T47D (cell line): ENCODE measurements around the gene CD180.

Experiments
- DNase-seq, 2 experiments: peaks; one replicate each; pipeline versions ENCODE4 v3.0.0 to v3.0.0-alpha.2; 2011 to 2012; ENCODE audit warnings: low read depth in 1 of 2, low spot score in 1 of 2
- JUND ChIP-seq: IDR thresholded peaks from 2 replicates; pipeline ENCODE4 v1.6.1; 2012; ENCODE audit warnings: low read depth
- in situ Hi-C: cut with HindIII; loops from 2 replicates; pipeline ENCODE4 v1.10.0; 2016; ENCODE audit warnings: low sequenced_read_pairs, low pct_unique_long_range_greater_than_20kb

Gene CD180

GRCh38 chr5:67223211-67223610, 26.6 kb upstream of the CD180 start:
- in situ Hi-C loops: no loop called here
- TF ChIP-seq JUND: no peak
- no peak for DNase-seq

DNA sequence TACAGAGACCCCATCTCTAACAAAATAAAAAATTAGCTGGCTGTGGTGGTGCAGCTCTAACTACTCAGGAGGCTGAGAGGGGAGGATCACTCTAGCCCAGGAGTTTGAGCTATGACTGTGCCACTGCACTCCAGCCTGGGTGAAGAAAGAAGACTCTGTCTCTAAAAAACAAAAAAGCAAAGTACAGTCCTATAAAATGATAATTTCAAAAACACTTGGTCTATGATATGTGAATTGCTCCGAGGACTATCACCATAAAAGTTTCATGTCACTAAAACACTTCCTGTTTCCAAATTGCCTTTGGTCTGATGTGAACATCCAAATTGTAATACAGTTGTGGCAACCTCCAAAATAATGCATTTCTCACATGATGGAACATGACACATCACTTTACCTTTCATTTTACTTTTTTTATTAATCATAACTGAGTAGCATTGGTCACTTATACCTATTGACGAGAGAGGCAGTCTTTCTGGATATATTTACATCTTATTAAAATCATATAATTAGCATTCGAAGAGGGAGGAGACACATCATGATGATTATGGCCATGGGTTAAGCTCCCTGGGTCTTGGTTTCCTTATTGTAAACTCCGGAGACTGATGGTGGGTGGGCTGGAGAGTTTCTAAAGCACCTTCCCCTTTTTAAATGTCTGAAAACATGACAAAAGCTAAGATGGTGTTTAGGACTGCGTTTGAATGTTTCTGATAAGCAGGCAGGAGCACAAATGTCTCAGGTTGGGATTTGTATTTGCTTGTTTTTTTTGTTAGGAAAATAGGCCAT, 25.8 kb upstream of the CD180 start:
- in situ Hi-C loops: no loop called here
- no peak for DNase-seq
- TF ChIP-seq JUND: no peak

DNA sequence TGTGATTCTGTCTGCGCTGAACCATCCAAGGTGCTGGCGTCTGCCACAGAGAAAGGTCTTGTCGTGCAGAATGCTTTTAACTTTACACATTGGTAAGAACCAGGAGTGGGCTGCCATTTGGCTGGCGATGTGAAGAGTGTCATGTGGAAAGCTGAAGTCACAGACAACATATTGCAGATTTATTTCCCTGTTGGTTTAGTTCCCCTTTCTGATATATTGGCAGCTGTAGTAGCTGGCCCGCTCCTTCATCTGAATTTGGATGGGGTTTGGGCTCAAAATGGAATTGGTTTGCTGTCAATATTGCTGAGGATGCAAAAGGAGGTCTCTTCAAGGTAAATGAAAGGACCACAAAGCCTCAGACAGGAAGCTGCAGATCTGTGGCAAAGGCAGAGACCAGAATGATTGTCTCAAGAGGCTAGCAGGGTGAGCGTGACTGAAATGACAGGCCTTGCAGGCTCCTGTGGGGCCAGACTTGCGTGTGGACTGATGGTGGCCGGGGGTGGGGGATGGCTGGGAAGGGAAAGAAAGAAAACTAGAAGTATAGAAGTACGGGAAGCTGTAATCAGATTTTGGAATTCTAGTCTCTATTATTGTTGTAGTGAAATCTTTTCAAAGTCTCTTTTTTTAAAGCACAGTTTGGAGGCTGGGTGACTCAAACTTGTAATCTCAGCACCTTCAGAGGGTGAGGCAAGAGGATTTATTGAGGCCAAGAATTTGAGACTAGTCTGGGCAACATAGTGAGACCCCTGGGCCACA, 25.1 kb upstream of the CD180 start:
- TF ChIP-seq JUND: no peak
- in situ Hi-C loops: no loop called here
- no peak for DNase-seq

DNA sequence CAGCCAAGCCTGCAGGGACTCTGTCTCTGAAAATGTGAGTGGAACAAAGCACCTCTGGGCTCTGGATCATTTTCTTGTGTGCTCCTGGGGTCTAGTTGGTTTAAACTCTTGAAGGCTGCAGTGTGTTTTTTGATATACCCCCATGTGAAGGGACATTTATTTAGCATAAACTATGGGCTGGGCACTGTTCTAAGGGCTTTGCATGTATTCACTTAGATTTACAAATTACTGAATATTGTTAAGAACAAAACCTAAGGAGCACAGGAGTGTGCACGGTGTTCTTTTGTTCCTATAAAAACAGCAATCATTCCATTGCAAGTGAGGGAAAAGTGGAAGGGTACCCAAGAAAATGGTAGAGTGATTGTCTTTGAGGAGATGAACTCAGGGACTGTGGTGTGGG, 20.0 kb upstream of the CD180 start:
- in situ Hi-C loops: no loop called here
- TF ChIP-seq JUND: no peak
- DNase-seq: no peak

DNA sequence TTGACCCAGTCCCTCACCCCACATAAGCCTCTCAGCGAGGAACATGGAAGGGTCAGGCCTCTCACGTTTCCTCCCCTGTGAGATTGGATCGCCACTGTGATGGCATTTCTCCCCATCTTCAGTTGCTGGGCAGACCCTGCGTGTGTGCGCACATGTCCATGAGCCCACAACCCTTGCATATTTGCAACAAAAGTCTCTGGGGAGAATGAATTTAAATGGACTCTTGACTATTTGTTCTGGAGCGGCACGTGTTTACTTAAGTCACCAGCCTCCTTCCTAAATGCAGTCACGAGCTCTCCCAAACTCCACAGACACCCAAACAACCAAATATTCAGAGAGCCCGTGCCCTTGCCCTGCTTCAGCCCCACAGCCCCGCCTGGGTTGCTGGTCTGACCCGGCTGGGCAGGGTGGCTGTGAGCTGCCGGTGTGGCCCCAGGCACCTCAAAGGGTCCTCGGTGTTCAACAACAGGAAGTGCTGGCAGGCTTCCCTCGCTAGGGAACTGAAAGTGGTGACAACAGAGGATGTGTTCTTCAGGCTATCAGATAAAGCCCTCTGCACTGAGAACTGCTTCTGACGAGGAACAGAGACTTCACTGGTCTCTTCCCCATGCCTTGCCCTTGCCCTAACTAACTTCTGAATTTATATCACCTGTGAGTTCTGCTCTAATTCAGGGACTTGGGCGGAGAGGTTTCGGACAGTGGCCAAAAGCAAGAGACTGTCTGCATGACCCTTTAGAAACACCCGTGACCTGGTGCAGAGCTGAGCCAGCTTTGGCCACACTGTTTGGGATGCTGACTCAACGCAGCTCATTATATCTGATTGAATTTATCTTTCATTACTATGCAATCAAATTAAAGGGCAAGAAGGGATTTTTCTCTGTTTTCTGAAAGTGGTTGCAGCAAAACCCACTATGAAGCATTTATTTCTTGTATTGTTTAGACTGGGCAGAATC, 19.2 kb upstream of the CD180 start:
- DNase-seq: peak in 1 of 2 experiments; percentile 91
- in situ Hi-C loops: no loop called here

GRCh38 chr5:67214707-67215447, 18.3 kb upstream of the CD180 start:
- in situ Hi-C loops: no loop called here

More for the DNA sequence above, 19.2 kb upstream of the CD180 start:
- TF ChIP-seq JUND: no peak; the same call in 1 of the 2 replicates

GRCh38 chr5:67214036-67214435, 17.4 kb upstream of the CD180 start:
- no peak for TF ChIP-seq JUND
- no peak for DNase-seq
- in situ Hi-C loops: no loop called here

More at GRCh38 chr5:67214707-67215447, 18.3 kb upstream of the CD180 start:
- DNase-seq: peak; percentile 14 to 98
- TF ChIP-seq JUND: peak; percentile 23; the same call in 1 of the 2 replicates

DNA sequence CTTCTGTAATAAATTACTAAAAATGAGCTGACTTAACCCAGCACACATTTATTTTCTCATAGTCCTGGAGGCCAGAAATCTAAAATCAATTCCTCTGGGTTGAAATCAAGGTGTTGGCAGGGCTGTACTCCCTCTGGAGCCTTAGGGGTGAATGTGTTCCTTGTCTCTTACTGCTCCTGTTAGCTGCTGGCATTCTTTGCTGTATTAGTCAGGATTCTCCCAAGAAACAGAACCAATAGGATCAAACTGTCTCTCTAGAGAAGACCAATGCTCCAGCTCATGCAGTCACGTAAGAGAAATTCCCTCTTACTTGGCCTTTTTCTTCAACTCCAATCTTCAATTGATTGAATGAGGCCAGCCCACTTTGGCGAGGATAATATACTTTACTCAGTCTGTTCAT, 15.3 kb upstream of the CD180 start:
- TF ChIP-seq JUND: no peak
- in situ Hi-C loops: no loop called here
- DNase-seq: peak in 1 of 2 experiments; percentile 81

GRCh38 chr5:67209141-67209771, 12.7 kb upstream of the CD180 start:
- in situ Hi-C loops: no loop called here

DNA sequence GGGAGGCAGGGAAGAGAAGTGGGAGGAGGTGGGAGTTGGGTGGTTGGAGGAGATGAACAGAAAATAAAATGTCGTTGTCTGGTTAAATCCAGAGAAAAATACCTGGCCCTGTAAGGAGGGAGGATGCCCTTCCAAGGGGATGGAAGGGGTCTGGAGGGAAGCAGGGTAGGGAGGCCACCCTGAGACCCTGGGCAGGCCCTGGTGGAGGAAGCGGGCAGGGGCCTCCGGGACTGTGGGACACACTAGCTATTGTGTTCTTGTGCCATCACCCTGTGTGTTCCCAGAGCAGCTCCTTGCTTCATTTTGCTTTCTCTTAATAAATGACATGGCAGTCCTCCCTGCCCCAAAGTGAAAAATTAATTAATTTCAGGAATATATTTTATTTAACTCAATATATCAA, 11.8 kb upstream of the CD180 start:
- DNase-seq: no peak
- in situ Hi-C loops: no loop called here
- no peak for TF ChIP-seq JUND

More at GRCh38 chr5:67209141-67209771, 12.7 kb upstream of the CD180 start:
- no peak for TF ChIP-seq JUND
- DNase-seq: peak; percentile 68 to 93

GRCh38 chr5:67206929-67207328, 10.3 kb upstream of the CD180 start:
- peak in 1 of 2 experiments; percentile 69 for DNase-seq
- TF ChIP-seq JUND: no peak
- in situ Hi-C loops: no loop called here
